ENCODE results near the gene LILRA2. TPM values are rescaled to one million over a fixed set of nuclear protein-coding genes. Genes with fewer than 3 reads are reported as not detected.
A peak's percentile ranks its signal among the peaks of the same experiment; 100 is the strongest.
"Not testable (repeated sequence)": the region's sequence is repeated elsewhere in the genome, so short reads cannot be mapped to it uniquely, and the experiment has no call there.

The LILRA2 gene
- total and polyA plus RNA-seq, 8 donors, result 0.86 to 39.7 (median 1.1) TPM

- H3K4me3 ChIP-seq, result no peak overlapping the region
- H3K36me3 ChIP-seq, result peaks cover 0 to 18% of the 10 kb centered on the region in 2 donors
- H3K4me1 ChIP-seq, result no peaks in the 10 kb centered on the region
- DNase-seq, result no peak
- no peak overlapping the region for H3K27ac ChIP-seq
- H3K9me3 ChIP-seq, result peaks cover 0 to 7% of the 10 kb centered on the region in 2 donors
- intact Hi-C loops (cut with DNase I), result no loop called here
- H3K27me3 ChIP-seq, result peaks cover 0 to 41% of the 10 kb centered on the region in 2 donors
- TF ChIP-seq CTCF (IDR thresholded peaks at IDR 0.05), result no peak
- no peak for ATAC-seq
Measured at GRCh38 chr19:54587026-54587425, 13.4 kb downstream of the LILRA2 start.

DNA sequence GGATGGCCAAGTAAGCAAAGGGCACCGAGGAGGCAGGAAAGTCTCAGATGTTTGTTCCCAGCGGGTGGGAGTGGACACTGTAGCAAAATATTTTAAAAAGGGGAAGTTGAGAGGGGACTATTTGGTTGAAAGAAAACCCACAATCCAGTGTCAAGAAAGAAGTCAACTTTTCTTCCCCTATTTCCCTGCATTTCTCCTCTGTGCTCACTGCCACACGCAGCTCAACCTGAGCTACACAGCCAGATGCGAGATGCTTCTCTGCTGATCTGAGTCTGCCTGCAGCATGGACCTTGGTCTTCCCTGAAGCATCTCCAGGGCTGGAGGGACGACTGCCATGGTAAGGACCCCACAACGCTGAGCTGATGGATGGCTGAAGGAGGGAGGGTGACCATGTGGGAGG, 19.9 kb downstream of the LILRA2 start, which contains the start of gene LILRA1:
Gene LILRA1 (plus strand): TSS at position 188 of the 400 bp plus-strand sequence. CDS start 613 bp downstream, outside the sequence.
- DNase-seq; intact Hi-C loops (cut with DNase I); H3K36me3 ChIP-seq; H3K9me3 ChIP-seq: not testable (repeated sequence)
- Histone ChIP-seq H3K4me3 (peak within 1 kb of the TSS in 1 of 2 donors; percentile 36), H3K27me3 (peaks cover 0 to 47% of the 10 kb centered on the region in 2 donors), H3K27ac (peak within 1 kb of the TSS in 1 of 2 donors; percentile 90), H3K4me1 (peaks cover 0 to 20% of the 10 kb centered on the region in 2 donors)
- peak; percentile 60 for ATAC-seq

DNA sequence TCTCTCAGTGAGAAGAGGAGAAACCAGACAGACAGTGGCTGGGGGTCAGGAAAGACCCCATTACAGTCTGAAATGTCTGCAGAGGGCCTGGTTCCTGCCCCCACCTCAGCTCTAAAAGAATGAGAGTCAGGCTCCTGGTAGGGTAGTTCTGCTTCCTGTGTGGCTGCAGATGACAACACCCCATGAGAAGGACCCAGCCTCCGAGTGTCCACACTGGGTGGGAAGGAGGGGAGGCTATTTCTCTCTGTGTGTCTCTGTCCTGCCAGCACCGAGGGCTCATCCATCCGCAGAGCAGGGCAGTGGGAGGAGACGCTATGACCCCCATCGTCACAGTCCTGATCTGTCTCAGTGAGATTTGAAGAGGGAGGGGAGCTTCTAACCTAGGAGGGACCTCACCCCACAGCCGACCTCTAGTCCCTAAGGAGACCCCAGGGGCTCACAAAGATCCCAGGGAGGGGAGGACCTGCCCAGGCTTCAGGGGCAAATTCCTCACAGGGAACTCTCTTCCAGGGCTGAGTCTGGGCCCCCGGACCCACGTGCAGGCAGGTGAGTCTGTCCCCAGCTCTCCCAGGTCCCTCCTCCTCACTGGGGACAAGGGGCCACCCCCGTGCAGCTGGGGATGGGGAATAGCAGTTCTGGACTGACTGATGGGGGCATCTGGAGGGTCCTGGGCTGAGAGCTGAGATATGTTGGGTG, 20.5 kb downstream of the LILRA2 start:
- Histone ChIP-seq H3K27me3 (peaks cover 0 to 48% of the 10 kb centered on the region in 2 donors), H3K4me3 (peak overlapping the region in 1 of 2 donors; percentile 36), H3K27ac (peak overlapping the region in 1 of 2 donors; percentile 90), H3K4me1 (peaks cover 0 to 20% of the 10 kb centered on the region in 2 donors)
- peak; percentile 61 for ATAC-seq
- H3K9me3 ChIP-seq; intact Hi-C loops (cut with DNase I); H3K36me3 ChIP-seq; DNase-seq: not testable (repeated sequence)

DNA sequence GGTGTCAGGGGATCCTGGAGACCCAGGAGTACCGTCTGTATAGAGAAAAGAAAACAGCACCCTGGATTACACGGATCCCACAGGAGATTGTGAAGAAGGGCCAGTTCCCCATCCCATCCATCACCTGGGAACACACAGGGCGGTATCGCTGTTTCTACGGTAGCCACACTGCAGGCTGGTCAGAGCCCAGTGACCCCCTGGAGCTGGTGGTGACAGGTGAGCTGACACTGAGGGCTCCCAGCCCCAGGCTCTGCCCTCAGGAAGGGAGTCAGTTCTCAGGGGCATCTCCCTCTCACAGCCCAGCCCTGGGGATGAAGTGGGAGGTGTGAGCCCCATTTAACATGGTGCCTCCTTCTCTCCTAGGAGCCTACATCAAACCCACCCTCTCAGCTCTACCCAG, 21.1 kb downstream of the LILRA2 start:
- DNase-seq (no peak), ATAC-seq (no peak)
- peaks cover 0 to 49% of the 10 kb centered on the region in 2 donors for H3K27me3 ChIP-seq
- no peak overlapping the region for H3K27ac ChIP-seq
- peaks cover 0 to 20% of the 10 kb centered on the region in 2 donors for H3K4me1 ChIP-seq
- intact Hi-C loops (cut with DNase I), result no loop called here
- no peak for TF ChIP-seq CTCF (IDR thresholded peaks at IDR 0.05)
- H3K9me3 ChIP-seq, result peaks cover 0 to 4% of the 10 kb centered on the region in 2 donors
- peak overlapping the region in 1 of 2 donors; percentile 36 for H3K4me3 ChIP-seq
- no peaks in the 10 kb centered on the region for H3K36me3 ChIP-seq

GRCh38 chr19:54595680-54596436, 22.3 kb downstream of the LILRA2 start:
- peaks cover 0 to 20% of the 10 kb centered on the region in 2 donors for H3K4me1 ChIP-seq
- H3K27me3 ChIP-seq, result peaks cover 0 to 60% of the 10 kb centered on the region in 2 donors
- ATAC-seq; H3K27ac ChIP-seq; intact Hi-C loops (cut with DNase I); H3K9me3 ChIP-seq; H3K36me3 ChIP-seq; H3K4me3 ChIP-seq: not testable (repeated sequence)
- DNase-seq, result peak in 1 of 4 donors; percentile 65

- Histone ChIP-seq H3K27ac (no peak overlapping the region), H3K4me1 (peaks cover 0 to under 1% of the 10 kb centered on the region in 2 donors), H3K36me3 (no peaks in the 10 kb centered on the region), H3K4me3 (no peak overlapping the region), H3K9me3 (peaks cover 0 to 5% of the 10 kb centered on the region in 2 donors), H3K27me3 (peaks cover 0 to 46% of the 10 kb centered on the region in 2 donors)
- no peak for DNase-seq
- intact Hi-C loops (cut with DNase I), result no loop called here
- ATAC-seq, result peak; percentile 54
- TF ChIP-seq CTCF (IDR thresholded peaks at IDR 0.05), result no peak
Measured at GRCh38 chr19:54600212-54600611, 26.6 kb downstream of the LILRA2 start.
